Keratinocyte (primary cell): ENCODE data around the gene FHIT. TPM values are rescaled to one million over a fixed set of nuclear protein-coding genes. Genes with fewer than 3 reads are reported as not detected.

Source experiments
- DNase-seq: peaks from one replicate; pipeline ENCODE4 v3.0.0-alpha.2; 2011; ENCODE audit warnings: low read depth, missing footprints, low spot score
- FAIRE-seq: peaks from 2 replicates; lab custom pipeline; 2011; peaks lifted over from hg19 to GRCh38; lab: Jason Lieb, UNC
- H2AFZ ChIP-seq: 2 replicates; pipeline ENCODE4 v1.6.0; 2012; ENCODE audit warnings: low read length, control low read depth, inconsistent platforms; ENCODE audit not compliant: control insufficient read depth
- H3K27ac ChIP-seq: 2 replicates; pipeline ENCODE4 v1.5.1; 2011; ENCODE audit warnings: low read length; ENCODE audit not compliant: control insufficient read depth, insufficient read depth
- H3K27me3 ChIP-seq: 3 replicates; pipeline ENCODE4 v1.6.0; 2011; ENCODE audit warnings: low read length; ENCODE audit not compliant: control insufficient read depth, insufficient read depth; ENCODE audit errors: extremely low read depth
- H3K36me3 ChIP-seq, 2 experiments: 2 replicates in 1 of 2; 3 replicates in 1 of 2; pipeline ENCODE4 v1.5.1; 2011; ENCODE audit warnings: low read length in 2 of 2, mild to moderate bottlenecking in 1 of 2; ENCODE audit not compliant: control insufficient read depth in 2 of 2, insufficient read depth in 2 of 2; ENCODE audit errors: extremely low read depth in 1 of 2
- H3K4me1 ChIP-seq: 3 replicates; pipeline ENCODE4 v1.5.1; 2011; ENCODE audit warnings: low read length; ENCODE audit not compliant: control insufficient read depth, insufficient read depth; ENCODE audit errors: extremely low read depth
- H3K4me2 ChIP-seq: 3 replicates; pipeline ENCODE4 v1.6.0; 2011; ENCODE audit warnings: low read depth, low read length; ENCODE audit not compliant: control insufficient read depth, insufficient read depth; ENCODE audit errors: extremely low read depth
- H3K4me3 ChIP-seq, 3 experiments: fragments of 200-600 bp in 1 of 3; sonication (generic) in 1 of 3; 2 replicates in 2 of 3; 3 replicates in 1 of 3; pipeline ENCODE4 v1.5.1; 2011 to 2016; ENCODE audit warnings: low read length in 3 of 3, mild to moderate bottlenecking in 3 of 3, control low read depth in 2 of 3, inconsistent platforms in 1 of 3, low read depth in 1 of 3, mixed read lengths in 1 of 3, mixed run types in 1 of 3, moderate library complexity in 1 of 3; ENCODE audit not compliant: control insufficient read depth in 2 of 3, insufficient read depth in 2 of 3; ENCODE audit errors: extremely low read depth in 1 of 3
- H3K79me2 ChIP-seq: 2 replicates; pipeline ENCODE4 v1.6.0; 2012; ENCODE audit warnings: low read length; ENCODE audit not compliant: control insufficient read depth, insufficient read depth
- H3K9ac ChIP-seq: 3 replicates; pipeline ENCODE4 v1.6.0; 2011; ENCODE audit warnings: low read length; ENCODE audit not compliant: control insufficient read depth, insufficient read depth; ENCODE audit errors: extremely low read depth
- H3K9me1 ChIP-seq: 3 replicates; pipeline ENCODE4 v1.6.0; 2011; ENCODE audit warnings: low read length; ENCODE audit not compliant: control insufficient read depth, insufficient read depth; ENCODE audit errors: extremely low read depth
- H3K9me3 ChIP-seq: 2 replicates; pipeline ENCODE4 v1.5.1; 2012; ENCODE audit warnings: low read depth, low read length; ENCODE audit not compliant: control insufficient read depth
- H4K20me1 ChIP-seq: 3 replicates; pipeline ENCODE4 v1.6.0; 2011; ENCODE audit warnings: low read length; ENCODE audit not compliant: control insufficient read depth, insufficient read depth; ENCODE audit errors: extremely low read depth
- CTCF ChIP-seq, 3 experiments: IDR thresholded peaks in 1 of 3; conservative IDR thresholded peaks in 1 of 3; optimal IDR thresholded peaks in 1 of 3; 2 replicates in 2 of 3; 3 replicates in 1 of 3; pipeline versions ENCODE3 to v1.5.1; 2011; ENCODE audit warnings: low read length in 3 of 3, mild to moderate bottlenecking in 3 of 3, moderate library complexity in 2 of 3, control low read depth in 1 of 3, inconsistent platforms in 1 of 3; ENCODE audit not compliant: insufficient read depth in 2 of 3; ENCODE audit errors: extremely low read depth in 1 of 3
- EZH2 ChIP-seq: IDR thresholded peaks from one replicate; pipeline ENCODE4 v1.6.1; 2012; ENCODE audit warnings: inconsistent platforms, mild to moderate bottlenecking, low read length, moderate library complexity
- dilution Hi-C: fragments of 300-500 bp; cut with MboI; formaldehyde crosslinking; loops from one replicate; pipeline ENCODE4 v1.7.0; 2020; ENCODE audit warnings: low sequenced_read_pairs; ENCODE audit not compliant: extremely low pct_ligation_motif_present
- polyA plus RNA-seq, 5 experiments: library from polyadenylated mRNA; depleted of rRNA in 3 of 5; stranded (reverse) in 3 of 5; stranded (forward) in 1 of 5; unstranded in 1 of 5; fragments of >200 nt; gene quantifications; 1 replicate in 1 of 5; 2 replicates in 3 of 5; 3 replicates in 1 of 5; pipeline versions ENCODE4 v1.2.1 to v1.2.3, GENCODE V29; 2011 to 2012; ENCODE audit warnings: missing spikeins in 2 of 5, low read depth in 1 of 5, low replicate concordance in 1 of 5

FHIT gene
- polyA plus RNA-seq, 1 donor (not counting 4 experiments of a cell fraction or from before 2014, with no cell fraction given), result 2.2 TPM

DNA sequence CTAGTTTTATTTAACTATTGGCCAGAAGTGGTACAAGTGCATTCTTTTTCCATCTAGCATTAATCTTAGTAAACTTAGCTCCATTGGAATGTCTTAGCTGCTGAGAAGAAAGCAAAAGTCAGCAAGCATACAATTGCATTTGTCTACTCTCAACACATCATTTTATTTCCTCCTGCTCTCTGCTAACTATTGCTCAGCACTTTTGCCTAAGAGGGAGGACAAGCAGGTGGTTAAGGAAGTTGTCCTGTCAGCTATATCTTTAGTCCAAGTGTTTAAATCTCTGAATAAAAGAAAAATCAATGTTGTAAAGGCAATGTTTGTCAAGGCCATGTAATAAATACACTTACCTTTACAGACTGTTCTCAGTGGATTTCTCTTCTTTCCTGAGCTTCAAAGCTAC is 51.0 kb downstream of the FHIT start:
- Histone ChIP-seq H3K27me3 (no peaks in the 10 kb centered on the region), H3K4me3 (no peak overlapping the region), H3K9me1 (no peaks in the 10 kb centered on the region), H3K4me2 (no peak overlapping the region), H3K9ac (no peak overlapping the region), H3K4me1 (no peaks in the 10 kb centered on the region), H2AFZ (no peak overlapping the region), H3K27ac (no peak overlapping the region), H4K20me1 (no peaks in the 10 kb centered on the region), H3K79me2 (no peaks in the 10 kb centered on the region), H3K36me3 (no peaks in the 10 kb centered on the region), H3K9me3 (no peaks in the 10 kb centered on the region)
- dilution Hi-C loops, result no loop called here
- DNase-seq, result no peak
- FAIRE-seq, result no peak
- TF ChIP-seq CTCF (optimal IDR thresholded peaks at IDR 0.05 in 1 of 3, IDR thresholded peaks at IDR 0.05 in 1 of 3, conservative IDR thresholded peaks at IDR 0.05 in 1 of 3; ENCODE audit: extremely low read depth in 1 of 3, insufficient read depth in 2 of 3, low read length in 3 of 3) (no peak), EZH2 (no peak)

DNA sequence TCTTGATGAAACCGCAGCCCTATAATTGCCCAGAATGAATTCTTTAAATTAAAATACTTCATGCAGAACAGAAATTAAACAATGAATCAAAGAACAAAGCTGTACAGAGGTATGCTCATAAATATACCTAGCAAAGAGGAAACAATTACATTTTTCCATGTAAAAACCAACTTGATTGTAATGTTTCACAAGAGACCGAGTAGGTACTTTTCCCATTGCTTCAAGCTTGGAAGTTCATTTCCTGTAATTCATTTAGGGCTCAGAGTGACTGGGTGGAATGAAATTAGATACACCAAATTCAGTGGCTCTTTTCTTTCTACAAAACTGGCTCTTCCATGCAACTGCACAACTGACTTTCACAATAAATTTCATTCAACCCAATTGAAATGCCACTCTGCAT is 51.4 kb downstream of the FHIT start:
- DNase-seq, result no peak
- dilution Hi-C loops, result no loop called here
- no peak overlapping the region for H2AFZ ChIP-seq
- no peaks in the 10 kb centered on the region for H3K9me1 ChIP-seq
- H3K4me1 ChIP-seq, result no peaks in the 10 kb centered on the region
- no peak overlapping the region for H3K27ac ChIP-seq
- H3K9ac ChIP-seq, result no peak overlapping the region
- H3K27me3 ChIP-seq, result no peaks in the 10 kb centered on the region
- TF ChIP-seq EZH2 (no peak), CTCF (optimal IDR thresholded peaks at IDR 0.05 in 1 of 3, IDR thresholded peaks at IDR 0.05 in 1 of 3, conservative IDR thresholded peaks at IDR 0.05 in 1 of 3; ENCODE audit: extremely low read depth in 1 of 3, insufficient read depth in 2 of 3, low read length in 3 of 3) (no peak)
- H4K20me1 ChIP-seq, result no peaks in the 10 kb centered on the region
- no peaks in the 10 kb centered on the region for H3K79me2 ChIP-seq
- no peaks in the 10 kb centered on the region for H3K36me3 ChIP-seq
- FAIRE-seq, result no peak
- no peak overlapping the region for H3K4me2 ChIP-seq
- no peak overlapping the region for H3K4me3 ChIP-seq
- no peaks in the 10 kb centered on the region for H3K9me3 ChIP-seq
